GM12801 (cell line): ENCODE data around the gene DOC2A.

Experiments used
- TF ChIP-seq, protein P1 (sequence below): IDR thresholded peaks from one replicate; pipeline ENCODE4 v1.5.1; 2011; ENCODE audit warnings: control low read depth; ENCODE audit not compliant: insufficient read length; ENCODE audit errors: extremely low read depth

DOC2A gene

DNA sequence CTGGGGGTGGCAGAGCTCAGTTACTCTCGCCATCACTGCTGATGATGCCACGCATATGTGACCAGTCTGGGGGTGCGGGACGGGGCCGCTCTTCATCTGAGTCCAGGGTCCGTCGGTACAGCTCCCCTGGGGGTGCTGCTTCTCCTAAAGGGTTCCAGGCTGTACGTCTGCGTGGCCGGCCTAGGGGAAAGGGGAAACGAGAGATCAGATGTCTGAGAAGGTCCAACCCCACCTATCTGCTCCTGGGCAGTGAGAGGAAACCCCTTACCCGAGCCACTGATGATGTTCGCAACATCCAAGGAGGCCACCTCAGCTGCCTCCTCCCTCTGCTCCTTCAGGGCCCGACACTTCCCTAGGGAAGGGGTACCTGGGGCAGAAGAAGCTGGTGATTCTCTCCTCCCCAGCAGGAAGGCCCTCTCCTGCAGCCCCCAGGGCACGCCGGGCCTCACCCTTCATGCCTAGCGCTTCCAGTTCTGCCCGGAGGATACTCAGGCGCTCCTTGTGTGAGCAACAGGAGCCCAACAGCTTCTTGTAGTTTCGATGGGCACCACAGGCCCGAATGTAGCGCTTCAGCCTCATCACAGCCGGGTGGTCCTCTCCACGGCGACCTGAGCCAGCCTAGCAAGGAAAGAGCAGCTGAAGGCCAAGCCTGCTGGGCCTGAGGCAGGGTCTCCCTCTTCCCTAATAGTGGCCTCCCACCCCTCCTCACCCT is 17.5 kb downstream of the DOC2A start:
- TF ChIP-seq, protein P1, sequence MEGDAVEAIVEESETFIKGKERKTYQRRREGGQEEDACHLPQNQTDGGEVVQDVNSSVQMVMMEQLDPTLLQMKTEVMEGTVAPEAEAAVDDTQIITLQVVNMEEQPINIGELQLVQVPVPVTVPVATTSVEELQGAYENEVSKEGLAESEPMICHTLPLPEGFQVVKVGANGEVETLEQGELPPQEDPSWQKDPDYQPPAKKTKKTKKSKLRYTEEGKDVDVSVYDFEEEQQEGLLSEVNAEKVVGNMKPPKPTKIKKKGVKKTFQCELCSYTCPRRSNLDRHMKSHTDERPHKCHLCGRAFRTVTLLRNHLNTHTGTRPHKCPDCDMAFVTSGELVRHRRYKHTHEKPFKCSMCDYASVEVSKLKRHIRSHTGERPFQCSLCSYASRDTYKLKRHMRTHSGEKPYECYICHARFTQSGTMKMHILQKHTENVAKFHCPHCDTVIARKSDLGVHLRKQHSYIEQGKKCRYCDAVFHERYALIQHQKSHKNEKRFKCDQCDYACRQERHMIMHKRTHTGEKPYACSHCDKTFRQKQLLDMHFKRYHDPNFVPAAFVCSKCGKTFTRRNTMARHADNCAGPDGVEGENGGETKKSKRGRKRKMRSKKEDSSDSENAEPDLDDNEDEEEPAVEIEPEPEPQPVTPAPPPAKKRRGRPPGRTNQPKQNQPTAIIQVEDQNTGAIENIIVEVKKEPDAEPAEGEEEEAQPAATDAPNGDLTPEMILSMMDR = no peak

- TF ChIP-seq, protein P1 = no peak
Observed at GRCh38 chr16:29992344-29992967, 18.4 kb downstream of the DOC2A start.

DNA sequence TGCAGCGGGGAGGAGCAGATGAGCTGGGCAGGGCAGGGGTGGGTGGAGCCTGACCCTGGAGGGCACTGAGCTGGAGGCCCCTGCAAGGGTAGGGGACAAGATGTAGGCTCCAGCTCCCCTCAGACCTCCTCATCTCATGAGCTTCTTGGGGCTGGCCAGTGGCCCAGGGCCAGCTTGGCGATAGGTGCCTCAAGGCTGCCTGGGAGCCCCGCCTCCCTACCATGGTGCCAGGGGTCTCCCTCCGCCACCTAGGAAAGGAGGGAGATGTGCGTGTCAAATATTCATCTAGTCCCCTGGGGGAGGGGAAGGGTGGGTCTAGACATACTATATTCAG is 19.3 kb downstream of the DOC2A start:
- TF ChIP-seq, protein P1 = no peak

DNA sequence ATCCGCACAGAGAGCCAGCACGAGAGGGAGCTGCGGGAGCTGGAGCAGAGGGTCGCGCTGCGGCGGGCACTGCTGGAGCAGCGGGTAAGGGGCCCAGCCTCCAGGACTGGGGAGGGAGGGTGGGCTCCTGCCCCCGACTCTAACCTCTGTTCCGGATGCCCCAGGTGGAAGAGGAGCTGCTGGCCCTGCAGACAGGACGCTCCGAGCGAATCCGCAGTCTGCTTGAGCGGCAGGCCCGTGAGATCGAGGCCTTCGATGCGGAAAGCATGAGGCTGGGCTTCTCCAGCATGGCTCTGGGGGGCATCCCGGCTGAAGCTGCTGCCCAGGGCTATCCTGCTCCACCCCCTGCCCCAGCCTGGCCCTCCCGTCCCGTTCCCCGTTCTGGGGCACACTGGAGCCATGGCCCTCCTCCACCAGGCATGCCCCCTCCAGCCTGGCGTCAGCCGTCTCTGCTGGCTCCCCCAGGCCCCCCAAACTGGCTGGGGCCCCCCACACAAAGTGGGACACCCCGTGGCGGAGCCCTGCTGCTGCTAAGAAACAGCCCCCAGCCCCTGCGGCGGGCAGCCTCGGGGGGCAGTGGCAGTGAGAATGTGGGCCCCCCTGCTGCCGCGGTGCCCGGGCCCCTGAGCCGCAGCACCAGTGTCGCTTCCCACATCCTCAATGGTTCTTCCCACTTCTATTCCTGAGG is 19.8 kb downstream of the DOC2A start:
- TF ChIP-seq, protein P1 = no peak

DNA sequence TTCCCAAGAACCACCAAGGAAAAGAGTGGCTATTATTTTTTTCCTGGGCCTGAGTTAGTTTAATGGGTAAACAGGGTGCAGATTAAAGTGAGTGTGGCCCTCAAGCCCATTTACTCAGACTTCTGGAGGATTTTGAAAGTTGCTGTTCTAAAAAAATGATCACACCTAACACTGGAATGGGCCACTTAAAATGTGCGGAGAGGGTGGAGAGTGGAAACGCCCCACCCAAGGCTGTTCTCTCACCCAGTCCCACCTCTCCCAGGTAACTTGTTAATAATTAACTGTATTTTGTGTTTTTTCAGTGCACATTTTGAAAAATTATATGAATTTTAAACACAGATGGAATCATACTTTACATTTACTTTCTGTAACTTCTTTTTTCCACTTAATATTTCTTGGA is 20.8 kb downstream of the DOC2A start:
- TF ChIP-seq, protein P1 = no peak

DNA sequence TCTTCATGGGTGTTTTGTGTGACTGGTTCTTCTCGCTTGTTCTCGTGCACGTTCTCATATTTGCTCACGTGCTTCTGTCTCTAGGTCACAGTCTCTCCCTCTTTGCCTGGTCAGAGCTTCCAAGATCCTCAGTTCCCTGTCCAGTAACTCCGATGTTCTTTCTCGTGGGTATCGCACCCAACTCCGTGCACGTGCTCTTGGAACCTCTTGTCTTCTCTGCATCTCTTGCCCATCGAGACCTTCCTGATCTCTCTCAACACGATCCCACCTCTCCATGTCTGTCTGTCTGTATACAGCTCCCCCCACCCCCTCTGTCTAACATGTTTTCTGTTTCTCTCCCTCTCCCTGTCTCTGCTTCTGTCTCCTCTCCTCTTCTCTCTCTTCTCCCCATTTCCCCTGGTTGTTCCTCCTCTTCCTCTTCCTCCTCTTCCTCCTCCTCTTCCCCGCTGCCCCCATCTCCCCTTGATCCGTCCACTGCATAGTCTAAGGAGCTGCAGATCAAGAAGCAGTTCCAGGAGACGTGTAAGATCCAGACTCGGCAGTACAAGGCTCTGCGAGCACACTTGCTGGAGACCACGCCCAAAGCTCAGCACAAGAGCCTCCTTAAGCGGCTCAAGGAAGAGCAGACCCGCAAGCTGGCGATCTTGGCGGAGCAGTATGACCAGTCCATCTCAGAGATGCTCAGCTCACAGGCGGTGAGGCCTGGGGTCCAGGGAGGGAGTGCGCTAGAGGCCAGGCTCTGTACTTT is 21.5 kb downstream of the DOC2A start:
- TF ChIP-seq, protein P1 = no peak
